Tibial nerve (tissue), 4 donors: ENCODE data around the gene LHX3.

Experiments used
- EP300 ChIP-seq, 2 donors: sonication (generic); formaldehyde crosslinking; IDR thresholded peaks; one replicate each; pipeline ENCODE4 v1.6.1; 2017; ENCODE audit warnings: antibody characterized with exemption in 2 of 2, mild to moderate bottlenecking in 1 of 2
- TF ChIP-seq, protein P1 (sequence below), 5 experiments: fragments of 200-600 bp in 3 of 5; fragments of 450-650 bp in 2 of 5; sonication (generic) in 3 of 5; IDR thresholded peaks; one replicate each; pipeline ENCODE4 v1.5.1; 2016 to 2019; ENCODE audit warnings: antibody characterized with exemption in 5 of 5, mild to moderate bottlenecking in 3 of 5, moderate library complexity in 2 of 5

DNA sequence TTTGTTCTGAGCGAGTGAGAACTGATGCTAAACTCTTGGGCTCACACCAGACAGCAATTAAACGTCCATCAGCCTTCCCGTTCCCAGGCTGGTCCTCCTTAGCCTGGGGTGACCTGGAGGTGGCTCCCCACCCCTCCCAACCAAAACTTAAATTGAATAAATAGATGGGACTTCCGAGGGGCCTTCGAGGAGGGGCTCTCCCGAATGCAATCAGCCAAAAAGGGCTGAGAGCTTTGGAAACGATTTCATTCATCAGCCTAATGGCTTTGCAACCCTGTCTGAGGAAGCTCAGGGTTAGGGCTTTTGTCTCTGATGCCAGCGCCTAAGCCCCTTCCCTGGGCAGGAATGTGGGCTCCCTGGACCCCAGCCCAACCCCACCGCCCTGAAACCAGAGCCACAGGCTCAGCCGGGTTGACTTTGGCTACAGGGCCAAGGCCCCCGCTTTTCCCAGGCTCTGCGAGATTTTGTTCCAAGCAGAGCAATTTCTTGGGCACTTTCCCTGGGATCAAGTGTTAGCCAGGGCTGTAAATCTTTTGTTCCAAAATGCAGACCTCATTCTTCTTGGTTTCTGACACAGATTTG lies 29.2 kb downstream of the LHX3 start:
- TF ChIP-seq EP300 (IDR thresholded peaks at IDR 0.05): no peak
- TF ChIP-seq, protein P1, sequence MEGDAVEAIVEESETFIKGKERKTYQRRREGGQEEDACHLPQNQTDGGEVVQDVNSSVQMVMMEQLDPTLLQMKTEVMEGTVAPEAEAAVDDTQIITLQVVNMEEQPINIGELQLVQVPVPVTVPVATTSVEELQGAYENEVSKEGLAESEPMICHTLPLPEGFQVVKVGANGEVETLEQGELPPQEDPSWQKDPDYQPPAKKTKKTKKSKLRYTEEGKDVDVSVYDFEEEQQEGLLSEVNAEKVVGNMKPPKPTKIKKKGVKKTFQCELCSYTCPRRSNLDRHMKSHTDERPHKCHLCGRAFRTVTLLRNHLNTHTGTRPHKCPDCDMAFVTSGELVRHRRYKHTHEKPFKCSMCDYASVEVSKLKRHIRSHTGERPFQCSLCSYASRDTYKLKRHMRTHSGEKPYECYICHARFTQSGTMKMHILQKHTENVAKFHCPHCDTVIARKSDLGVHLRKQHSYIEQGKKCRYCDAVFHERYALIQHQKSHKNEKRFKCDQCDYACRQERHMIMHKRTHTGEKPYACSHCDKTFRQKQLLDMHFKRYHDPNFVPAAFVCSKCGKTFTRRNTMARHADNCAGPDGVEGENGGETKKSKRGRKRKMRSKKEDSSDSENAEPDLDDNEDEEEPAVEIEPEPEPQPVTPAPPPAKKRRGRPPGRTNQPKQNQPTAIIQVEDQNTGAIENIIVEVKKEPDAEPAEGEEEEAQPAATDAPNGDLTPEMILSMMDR (IDR thresholded peaks at IDR 0.05): no peak
